ENCODE data around the gene SPDYE2.
"Not testable (repeated sequence)": the region's sequence is repeated elsewhere in the genome, so short reads cannot be mapped to it uniquely, and the experiment has no call there.

DNA sequence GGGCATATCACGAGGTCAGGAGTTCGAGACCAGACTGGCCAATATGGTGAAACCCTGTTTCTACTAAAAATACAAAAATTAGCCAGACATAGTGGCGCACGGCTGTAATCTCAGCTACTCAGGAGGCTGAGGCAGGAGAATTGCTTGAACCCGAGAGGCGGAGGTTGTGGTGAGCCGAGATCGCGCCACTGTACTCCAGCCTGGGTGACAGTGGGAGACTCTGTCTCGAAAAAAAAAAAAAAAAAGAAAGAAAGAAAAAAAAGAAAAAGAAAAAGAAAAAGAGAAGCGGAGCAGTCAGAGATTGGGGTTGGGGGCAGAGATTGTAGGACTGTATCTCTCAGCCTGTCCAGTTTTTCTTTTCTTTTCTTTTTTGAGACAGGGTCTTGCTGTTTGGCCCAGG is 8.3 kb upstream of the SPDYE2 start:
- TF ChIP-seq, protein P1, sequence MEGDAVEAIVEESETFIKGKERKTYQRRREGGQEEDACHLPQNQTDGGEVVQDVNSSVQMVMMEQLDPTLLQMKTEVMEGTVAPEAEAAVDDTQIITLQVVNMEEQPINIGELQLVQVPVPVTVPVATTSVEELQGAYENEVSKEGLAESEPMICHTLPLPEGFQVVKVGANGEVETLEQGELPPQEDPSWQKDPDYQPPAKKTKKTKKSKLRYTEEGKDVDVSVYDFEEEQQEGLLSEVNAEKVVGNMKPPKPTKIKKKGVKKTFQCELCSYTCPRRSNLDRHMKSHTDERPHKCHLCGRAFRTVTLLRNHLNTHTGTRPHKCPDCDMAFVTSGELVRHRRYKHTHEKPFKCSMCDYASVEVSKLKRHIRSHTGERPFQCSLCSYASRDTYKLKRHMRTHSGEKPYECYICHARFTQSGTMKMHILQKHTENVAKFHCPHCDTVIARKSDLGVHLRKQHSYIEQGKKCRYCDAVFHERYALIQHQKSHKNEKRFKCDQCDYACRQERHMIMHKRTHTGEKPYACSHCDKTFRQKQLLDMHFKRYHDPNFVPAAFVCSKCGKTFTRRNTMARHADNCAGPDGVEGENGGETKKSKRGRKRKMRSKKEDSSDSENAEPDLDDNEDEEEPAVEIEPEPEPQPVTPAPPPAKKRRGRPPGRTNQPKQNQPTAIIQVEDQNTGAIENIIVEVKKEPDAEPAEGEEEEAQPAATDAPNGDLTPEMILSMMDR (IDR thresholded peaks at IDR 0.05; ENCODE audit: borderline replicate concordance, extremely low read depth, low read length, poor library complexity, severe bottlenecking) = not testable (repeated sequence)
- TF ChIP-seq EZH2 (IDR thresholded peaks at IDR 0.05; ENCODE audit: borderline replicate concordance, low read depth, low read length, severe bottlenecking) = not testable (repeated sequence)

Measured in DND-41 (cell line).